Measurements from ENCODE around the gene CCR5. TPM values are rescaled to one million over a fixed set of nuclear protein-coding genes. Genes with fewer than 3 reads are reported as not detected.

CCR5 gene
- total and polyA plus RNA-seq, 2 of the 13 experiments (the other 11 are each of a cell fraction or from before 2014, with no cell fraction given), result not detected

DNA sequence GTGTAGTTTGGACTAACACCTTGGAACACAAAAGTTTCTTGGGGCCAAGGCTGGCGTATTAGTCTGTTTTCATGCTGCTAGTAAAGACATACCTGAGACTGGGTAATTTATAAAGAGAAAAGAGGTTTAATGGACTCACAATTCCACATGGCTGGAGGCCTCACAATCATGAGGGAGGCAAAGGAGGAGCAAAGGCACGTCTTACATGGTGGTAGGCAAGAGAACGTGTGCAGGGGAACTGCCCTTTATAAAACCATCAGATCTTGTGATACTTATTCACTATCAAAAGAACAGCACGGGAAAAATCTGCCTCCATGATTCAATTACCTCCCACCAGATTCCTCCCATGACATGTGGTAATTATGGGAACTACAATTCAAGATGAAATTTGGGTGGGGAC is 26.3 kb upstream of the CCR5 start:
- CTCF ChIA-PET (ENCODE audit: low intra/inter-chr PET ratio, low total read pairs), result no interaction called here
- H3K36me3 ChIP-seq (replicated peaks in 1 of 2; ENCODE audit: control insufficient read depth in 1 of 2, insufficient read depth in 2 of 2, low read length in 2 of 2), result no peaks in the 10 kb centered on the region
- H3K27me3 ChIP-seq (ENCODE audit: control insufficient read depth in 1 of 2, insufficient read depth in 2 of 2, low read length in 2 of 2), result no peaks in the 10 kb centered on the region
- DNase-seq (ENCODE audit: low spot score) (no peak), ATAC-seq (no peak), FAIRE-seq (no peak)
- H2AFZ ChIP-seq (ENCODE audit: low read length), result no peak overlapping the region
- H4K20me1 ChIP-seq (ENCODE audit: insufficient read depth, low read length), result no peaks in the 10 kb centered on the region
- no peak overlapping the region for H3K9ac ChIP-seq (ENCODE audit: insufficient read depth, low read depth, low read length)
- WGBS (ENCODE audit: low lambda C conversion rate), result 0% methylated on average over 4 of the region's 4 CpGs
- POLR2A ChIA-PET, result no interaction called here
- no peaks in the 10 kb centered on the region for H3K4me1 ChIP-seq (ENCODE audit: insufficient read depth, low read length)
- H3K4me3 ChIP-seq (replicated peaks in 1 of 3; ENCODE audit: insufficient read depth in 1 of 3, low read depth in 2 of 3, low read length in 3 of 3), result no peak overlapping the region
- no TSS peak for BruUV-seq (replicated peaks)
- no peaks in the 10 kb centered on the region for H3K79me2 ChIP-seq (ENCODE audit: insufficient read depth, low read length)
- no peak overlapping the region for H3K27ac ChIP-seq (ENCODE audit: extremely low read length, insufficient read depth, low read length)
- peaks cover 13% of the 10 kb centered on the region; the same call in 1 of the 2 replicates for H3K9me3 ChIP-seq (ENCODE audit: low read length)
- intact Hi-C loops (cut with micrococcal nuclease; ENCODE audit: unreplicated experiment), result no loop called here
- in situ Hi-C loops (cut with HindIII; ENCODE audit: extremely low pct_ligation_motif_present, low pct_unique_long_range_greater_than_20kb), result no loop called here
- no peak overlapping the region for H3K4me2 ChIP-seq (ENCODE audit: low read depth, low read length)
- TF ChIP-seq ZNF660 (CRISPR knock-in tag; IDR thresholded peaks at IDR 0.05; ENCODE audit: borderline replicate concordance, low read depth) (no peak), NFYB (CRISPR knock-in tag; IDR thresholded peaks at IDR 0.05) (no peak), YEATS2 (CRISPR knock-in tag; IDR thresholded peaks at IDR 0.05; ENCODE audit: borderline replicate concordance) (no peak), ASH2L (IDR thresholded peaks at IDR 0.05; ENCODE audit: insufficient read length, low read depth, low read length) (no peak), MLX (CRISPR knock-in tag; IDR thresholded peaks at IDR 0.05) (no peak), RFX5 (IDR thresholded peaks at IDR 0.05; ENCODE audit: low read depth, low read length) (no peak), ZNF574 (CRISPR knock-in tag; IDR thresholded peaks at IDR 0.05) (no peak), ZSCAN25 (CRISPR knock-in tag; IDR thresholded peaks at IDR 0.05) (no peak), MIER3 (CRISPR knock-in tag; IDR thresholded peaks at IDR 0.05; ENCODE audit: borderline replicate concordance) (no peak)
- TF ChIP-seq, protein P1, sequence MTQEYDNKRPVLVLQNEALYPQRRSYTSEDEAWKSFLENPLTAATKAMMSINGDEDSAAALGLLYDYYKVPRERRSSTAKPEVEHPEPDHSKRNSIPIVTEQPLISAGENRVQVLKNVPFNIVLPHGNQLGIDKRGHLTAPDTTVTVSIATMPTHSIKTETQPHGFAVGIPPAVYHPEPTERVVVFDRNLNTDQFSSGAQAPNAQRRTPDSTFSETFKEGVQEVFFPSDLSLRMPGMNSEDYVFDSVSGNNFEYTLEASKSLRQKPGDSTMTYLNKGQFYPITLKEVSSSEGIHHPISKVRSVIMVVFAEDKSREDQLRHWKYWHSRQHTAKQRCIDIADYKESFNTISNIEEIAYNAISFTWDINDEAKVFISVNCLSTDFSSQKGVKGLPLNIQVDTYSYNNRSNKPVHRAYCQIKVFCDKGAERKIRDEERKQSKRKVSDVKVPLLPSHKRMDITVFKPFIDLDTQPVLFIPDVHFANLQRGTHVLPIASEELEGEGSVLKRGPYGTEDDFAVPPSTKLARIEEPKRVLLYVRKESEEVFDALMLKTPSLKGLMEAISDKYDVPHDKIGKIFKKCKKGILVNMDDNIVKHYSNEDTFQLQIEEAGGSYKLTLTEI (CRISPR knock-in tag; conservative IDR thresholded peaks at IDR 0.05), result no peak
- TF ChIP-seq, protein P2, sequence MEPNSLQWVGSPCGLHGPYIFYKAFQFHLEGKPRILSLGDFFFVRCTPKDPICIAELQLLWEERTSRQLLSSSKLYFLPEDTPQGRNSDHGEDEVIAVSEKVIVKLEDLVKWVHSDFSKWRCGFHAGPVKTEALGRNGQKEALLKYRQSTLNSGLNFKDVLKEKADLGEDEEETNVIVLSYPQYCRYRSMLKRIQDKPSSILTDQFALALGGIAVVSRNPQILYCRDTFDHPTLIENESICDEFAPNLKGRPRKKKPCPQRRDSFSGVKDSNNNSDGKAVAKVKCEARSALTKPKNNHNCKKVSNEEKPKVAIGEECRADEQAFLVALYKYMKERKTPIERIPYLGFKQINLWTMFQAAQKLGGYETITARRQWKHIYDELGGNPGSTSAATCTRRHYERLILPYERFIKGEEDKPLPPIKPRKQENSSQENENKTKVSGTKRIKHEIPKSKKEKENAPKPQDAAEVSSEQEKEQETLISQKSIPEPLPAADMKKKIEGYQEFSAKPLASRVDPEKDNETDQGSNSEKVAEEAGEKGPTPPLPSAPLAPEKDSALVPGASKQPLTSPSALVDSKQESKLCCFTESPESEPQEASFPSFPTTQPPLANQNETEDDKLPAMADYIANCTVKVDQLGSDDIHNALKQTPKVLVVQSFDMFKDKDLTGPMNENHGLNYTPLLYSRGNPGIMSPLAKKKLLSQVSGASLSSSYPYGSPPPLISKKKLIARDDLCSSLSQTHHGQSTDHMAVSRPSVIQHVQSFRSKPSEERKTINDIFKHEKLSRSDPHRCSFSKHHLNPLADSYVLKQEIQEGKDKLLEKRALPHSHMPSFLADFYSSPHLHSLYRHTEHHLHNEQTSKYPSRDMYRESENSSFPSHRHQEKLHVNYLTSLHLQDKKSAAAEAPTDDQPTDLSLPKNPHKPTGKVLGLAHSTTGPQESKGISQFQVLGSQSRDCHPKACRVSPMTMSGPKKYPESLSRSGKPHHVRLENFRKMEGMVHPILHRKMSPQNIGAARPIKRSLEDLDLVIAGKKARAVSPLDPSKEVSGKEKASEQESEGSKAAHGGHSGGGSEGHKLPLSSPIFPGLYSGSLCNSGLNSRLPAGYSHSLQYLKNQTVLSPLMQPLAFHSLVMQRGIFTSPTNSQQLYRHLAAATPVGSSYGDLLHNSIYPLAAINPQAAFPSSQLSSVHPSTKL (CRISPR knock-in tag; IDR thresholded peaks at IDR 0.05), result no peak
- TF ChIP-seq, protein P3, sequence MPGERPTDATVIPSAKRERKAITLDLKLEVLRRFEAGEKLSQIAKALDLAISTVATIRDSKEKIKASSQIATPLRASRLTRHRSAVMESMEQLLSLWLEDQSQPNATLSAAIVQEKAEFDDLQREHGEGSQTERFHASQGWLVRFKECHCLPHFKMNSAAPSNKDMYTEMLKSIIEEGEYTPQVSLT (CRISPR knock-in tag; IDR thresholded peaks at IDR 0.05; ENCODE audit: borderline replicate concordance, low read depth), result no peak
